ENCODE data around the gene PTAFR. TPM values are rescaled to one million over a fixed set of nuclear protein-coding genes. Genes with fewer than 3 reads are reported as not detected.

The PTAFR gene
- total RNA-seq, 2 donors from 2014 or later, result 0.58 to 0.77 TPM

- H3K27ac ChIP-seq (ENCODE audit: low read depth, low read length), result no peak overlapping the region
- H3K9ac ChIP-seq (ENCODE audit: extremely low read depth, low read length, poor library complexity, severe bottlenecking), result no peak overlapping the region
- H3K9me3 Mint-ChIP-seq, result no peaks in the 10 kb centered on the region
- no peaks in the 10 kb centered on the region for H3K27me3 Mint-ChIP-seq (ENCODE audit: insufficient read depth)
- H3K4me1 ChIP-seq (ENCODE audit: control insufficient read depth, insufficient read depth, low read length), result peaks cover 2% of the 10 kb centered on the region
- no peaks in the 10 kb centered on the region for H3K36me3 Mint-ChIP-seq (ENCODE audit: low read depth)
- H3K4me3 ChIP-seq (ENCODE audit: low read length), result no peak overlapping the region
- H3K4me3 Mint-ChIP-seq, result no peak overlapping the region
- WGBS, 2 experiments (ENCODE audit: insufficient coverage in 1 of 2, insufficient read length in 1 of 2), result 76 to 87% methylated on average over 10 to 16 of the region's 16 CpGs
- H3K27ac Mint-ChIP-seq, result no peak overlapping the region
- TF ChIP-seq, protein P1, sequence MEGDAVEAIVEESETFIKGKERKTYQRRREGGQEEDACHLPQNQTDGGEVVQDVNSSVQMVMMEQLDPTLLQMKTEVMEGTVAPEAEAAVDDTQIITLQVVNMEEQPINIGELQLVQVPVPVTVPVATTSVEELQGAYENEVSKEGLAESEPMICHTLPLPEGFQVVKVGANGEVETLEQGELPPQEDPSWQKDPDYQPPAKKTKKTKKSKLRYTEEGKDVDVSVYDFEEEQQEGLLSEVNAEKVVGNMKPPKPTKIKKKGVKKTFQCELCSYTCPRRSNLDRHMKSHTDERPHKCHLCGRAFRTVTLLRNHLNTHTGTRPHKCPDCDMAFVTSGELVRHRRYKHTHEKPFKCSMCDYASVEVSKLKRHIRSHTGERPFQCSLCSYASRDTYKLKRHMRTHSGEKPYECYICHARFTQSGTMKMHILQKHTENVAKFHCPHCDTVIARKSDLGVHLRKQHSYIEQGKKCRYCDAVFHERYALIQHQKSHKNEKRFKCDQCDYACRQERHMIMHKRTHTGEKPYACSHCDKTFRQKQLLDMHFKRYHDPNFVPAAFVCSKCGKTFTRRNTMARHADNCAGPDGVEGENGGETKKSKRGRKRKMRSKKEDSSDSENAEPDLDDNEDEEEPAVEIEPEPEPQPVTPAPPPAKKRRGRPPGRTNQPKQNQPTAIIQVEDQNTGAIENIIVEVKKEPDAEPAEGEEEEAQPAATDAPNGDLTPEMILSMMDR (conservative IDR thresholded peaks at IDR 0.05), result no peak
- H3K4me1 Mint-ChIP-seq, result peaks cover 14% of the 10 kb centered on the region
- H3K36me3 ChIP-seq (ENCODE audit: control insufficient read depth, insufficient read depth, low read length), result no peaks in the 10 kb centered on the region
- DNase-seq, result peak; percentile 75
- H3K27me3 ChIP-seq (ENCODE audit: control insufficient read depth, insufficient read depth, low read length, poor library complexity, severe bottlenecking), result no peaks in the 10 kb centered on the region
- H3K9me3 ChIP-seq (ENCODE audit: control insufficient read depth, low read length), result no peaks in the 10 kb centered on the region
Measured at GRCh38 chr1:28147264-28148094, 29.0 kb downstream of the PTAFR start.

DNA sequence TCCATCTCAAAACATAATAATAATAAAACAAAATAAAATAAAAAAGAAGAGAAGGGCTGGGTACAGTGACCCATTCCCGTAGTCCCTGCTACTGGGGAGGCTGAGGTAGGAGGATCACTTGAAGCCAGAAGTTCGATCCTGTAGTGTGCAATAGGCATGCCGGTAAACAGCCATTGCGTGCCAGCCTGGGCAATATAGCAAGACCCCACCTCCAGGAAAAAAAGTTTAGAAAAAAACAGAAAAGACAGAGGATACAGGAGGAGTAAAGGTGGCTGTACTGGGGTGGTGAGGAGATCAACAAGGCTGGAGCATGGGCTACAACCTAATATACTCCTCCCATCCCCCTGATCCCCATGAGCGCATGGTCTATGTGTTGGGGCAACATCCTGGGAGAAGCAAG lies 30.8 kb downstream of the PTAFR start:
- no peak overlapping the region for H3K4me3 Mint-ChIP-seq
- no peak overlapping the region for H3K9ac ChIP-seq (ENCODE audit: extremely low read depth, low read length, poor library complexity, severe bottlenecking)
- H3K27me3 Mint-ChIP-seq (ENCODE audit: insufficient read depth), result no peaks in the 10 kb centered on the region
- peaks cover 2% of the 10 kb centered on the region for H3K4me1 ChIP-seq (ENCODE audit: control insufficient read depth, insufficient read depth, low read length)
- H3K27ac ChIP-seq (ENCODE audit: low read depth, low read length), result no peak overlapping the region
- H3K4me3 ChIP-seq (ENCODE audit: low read length), result no peak overlapping the region
- no peak overlapping the region for H3K27ac Mint-ChIP-seq
- H3K9me3 Mint-ChIP-seq, result no peaks in the 10 kb centered on the region
- DNase-seq, result no peak
- no peaks in the 10 kb centered on the region for H3K36me3 Mint-ChIP-seq (ENCODE audit: low read depth)
- H3K4me1 Mint-ChIP-seq, result peaks cover 14% of the 10 kb centered on the region
- TF ChIP-seq, protein P1 (conservative IDR thresholded peaks at IDR 0.05), result no peak
- WGBS, 2 experiments (ENCODE audit: insufficient coverage in 1 of 2, insufficient read length in 1 of 2), result 94 to 100% methylated on average over 1 to 5 of the region's 5 CpGs
- H3K9me3 ChIP-seq (ENCODE audit: control insufficient read depth, low read length), result no peaks in the 10 kb centered on the region
- no peaks in the 10 kb centered on the region for H3K36me3 ChIP-seq (ENCODE audit: control insufficient read depth, insufficient read depth, low read length)
- no peaks in the 10 kb centered on the region for H3K27me3 ChIP-seq (ENCODE audit: control insufficient read depth, insufficient read depth, low read length, poor library complexity, severe bottlenecking)

DNA sequence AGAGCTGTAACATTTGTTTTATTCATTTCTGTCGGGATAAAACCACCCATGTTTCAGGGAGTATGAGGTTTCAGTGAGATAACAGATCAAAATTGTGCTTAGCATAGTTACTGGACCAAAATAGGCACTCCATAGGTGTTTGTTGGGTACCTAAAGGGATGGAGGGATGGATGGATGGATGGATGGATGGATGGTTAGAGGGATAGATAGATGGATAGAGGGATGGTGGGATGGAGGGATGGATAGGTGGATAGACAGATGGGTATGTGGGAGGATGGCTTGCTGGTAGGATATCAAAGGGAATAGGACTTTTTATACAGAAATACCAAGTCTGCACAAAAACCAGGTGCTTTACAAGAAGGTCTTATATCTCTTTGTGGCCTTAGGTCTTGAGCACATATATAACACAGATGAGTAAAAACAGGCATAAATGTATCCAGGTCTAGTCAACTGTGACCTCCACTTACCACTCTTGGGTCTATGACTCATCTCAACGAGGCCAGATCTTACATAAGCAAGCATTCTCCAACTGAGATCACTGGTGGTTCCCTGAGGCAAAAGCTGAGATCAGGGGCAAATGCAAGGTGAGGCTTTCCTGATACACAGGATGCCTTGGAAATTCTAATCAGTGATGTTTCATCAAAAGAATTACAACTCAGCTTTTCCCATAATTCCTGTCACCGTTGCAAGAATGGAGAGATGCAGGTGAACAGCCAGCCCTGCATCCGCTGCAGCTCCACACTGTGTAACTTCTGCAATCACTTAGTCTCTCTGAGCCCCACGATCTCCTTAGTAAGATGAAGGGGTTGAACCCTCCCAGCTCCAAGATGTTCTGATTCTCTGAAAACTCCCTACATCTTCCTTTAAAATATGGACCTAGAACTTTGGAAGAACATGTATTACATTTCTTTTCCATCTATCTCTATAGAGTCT lies 32.0 kb downstream of the PTAFR start:
- Mint-ChIP-seq H3K36me3 (ENCODE audit: low read depth) (no peaks in the 10 kb centered on the region), H3K27ac (no peak overlapping the region)

More for the DNA sequence above, 32.0 kb downstream of the PTAFR start:
- WGBS, 2 experiments (ENCODE audit: insufficient coverage in 1 of 2, insufficient read length in 1 of 2), result 73 to 86% methylated on average over 3 to 5 of the region's 5 CpGs
- H3K9me3 ChIP-seq (ENCODE audit: control insufficient read depth, low read length), result no peaks in the 10 kb centered on the region
- H3K27me3 Mint-ChIP-seq (ENCODE audit: insufficient read depth), result peaks cover 1% of the 10 kb centered on the region
- TF ChIP-seq, protein P1 (conservative IDR thresholded peaks at IDR 0.05), result no peak
- H3K4me1 Mint-ChIP-seq, result peaks cover 14% of the 10 kb centered on the region
- H3K4me1 ChIP-seq (ENCODE audit: control insufficient read depth, insufficient read depth, low read length), result peaks cover 2% of the 10 kb centered on the region
- H3K27me3 ChIP-seq (ENCODE audit: control insufficient read depth, insufficient read depth, low read length, poor library complexity, severe bottlenecking), result no peaks in the 10 kb centered on the region
- no peak overlapping the region for H3K9ac ChIP-seq (ENCODE audit: extremely low read depth, low read length, poor library complexity, severe bottlenecking)
- H3K4me3 ChIP-seq (ENCODE audit: low read length), result no peak overlapping the region
- no peak for DNase-seq
- no peak overlapping the region for H3K27ac ChIP-seq (ENCODE audit: low read depth, low read length)
- H3K36me3 ChIP-seq (ENCODE audit: control insufficient read depth, insufficient read depth, low read length), result no peaks in the 10 kb centered on the region
- no peak overlapping the region for H3K4me3 Mint-ChIP-seq
- no peaks in the 10 kb centered on the region for H3K9me3 Mint-ChIP-seq

All from endodermal cell (in vitro differentiated cells).